SJCRH30 (cell line): ENCODE measurements around the gene MOB1A. TPM values are rescaled to one million over a fixed set of nuclear protein-coding genes. Genes with fewer than 3 reads are reported as not detected.
"Not testable (repeated sequence)": the region's sequence is repeated elsewhere in the genome, so short reads cannot be mapped to it uniquely, and the experiment has no call there.

Experiments used
- DNase-seq, 2 experiments: peaks; one replicate each; pipeline ENCODE4 v3.0.0-alpha.2; 2015 to 2020
- H3K27ac ChIP-seq: fragments of 250-450 bp; sonication (Bioruptor Pico); 2 replicates; pipeline ENCODE4 v1.5.1; 2020; ENCODE audit warnings: mild to moderate bottlenecking, moderate library complexity
- H3K27me3 ChIP-seq: fragments of 250-450 bp; sonication (Bioruptor Pico); 2 replicates; pipeline ENCODE4 v1.5.1; 2020; ENCODE audit warnings: mild to moderate bottlenecking, moderate library complexity
- H3K36me3 ChIP-seq: fragments of 250-450 bp; sonication (Bioruptor Pico); 2 replicates; pipeline ENCODE4 v1.5.1; 2020; ENCODE audit warnings: mild to moderate bottlenecking, moderate library complexity
- H3K4me1 ChIP-seq: fragments of 250-450 bp; sonication (Bioruptor Pico); 2 replicates; pipeline ENCODE4 v1.5.1; 2020; ENCODE audit warnings: mild to moderate bottlenecking, moderate library complexity
- H3K4me3 ChIP-seq: fragments of 250-450 bp; sonication (Bioruptor Pico); 2 replicates; pipeline ENCODE4 v1.5.1; 2020; ENCODE audit warnings: mild to moderate bottlenecking, moderate library complexity
- H3K9me3 ChIP-seq: fragments of 250-450 bp; sonication (Bioruptor Pico); replicated peaks from 2 replicates; pipeline ENCODE4 v1.5.1; 2020; ENCODE audit warnings: mild to moderate bottlenecking, moderate library complexity
- total RNA-seq: library from RNA; depleted of rRNA; stranded (reverse); fragments of >200 nt; shearing (Covaris generic); gene quantifications from 2 replicates; pipeline ENCODE4 v1.2.3, GENCODE V29; 2014

MOB1A gene
- total RNA-seq, 1 experiment from 2014 or later, result 175 TPM

DNA sequence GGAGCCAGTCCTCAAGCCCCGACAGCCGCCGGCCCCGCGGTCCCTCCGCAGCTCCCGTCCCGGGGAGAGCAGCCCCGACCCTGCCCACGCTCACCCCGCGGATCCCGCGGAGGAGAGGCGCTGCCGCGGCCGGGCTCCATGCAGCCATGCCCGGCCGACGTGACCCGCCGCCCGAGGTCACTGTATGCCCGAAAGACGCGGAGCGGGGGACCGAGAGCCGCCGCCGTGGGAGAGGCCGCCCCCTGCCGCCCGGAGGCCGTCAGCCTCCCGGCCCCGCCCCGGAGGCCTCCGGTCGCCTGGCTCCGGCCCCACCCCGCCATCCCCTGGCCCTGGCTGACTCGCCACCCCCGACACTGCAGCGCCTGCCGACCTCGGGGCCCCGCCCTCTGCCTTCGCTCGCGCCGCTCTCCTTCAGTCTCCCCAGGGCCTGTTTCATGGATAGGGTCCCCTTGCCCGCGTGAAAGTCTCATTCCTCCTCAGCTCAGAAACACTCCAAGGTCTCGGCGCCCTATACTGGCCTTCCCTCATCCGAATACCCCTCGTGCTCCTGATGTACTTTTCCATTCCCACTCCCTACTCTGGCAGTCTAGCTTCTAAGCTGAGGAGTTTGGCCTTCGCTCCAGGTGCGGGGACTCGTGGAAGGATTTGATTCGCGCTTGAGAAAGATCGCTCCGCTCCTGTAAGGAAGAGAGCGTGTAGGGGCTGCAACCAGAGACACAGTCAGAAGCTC, 30.8 kb downstream of the MOB1A start, which contains the start of gene BOLA3:
Gene BOLA3, minus strand, starts transcription at position 186 of the 730 bp plus-strand sequence. Its CDS starts 38 bp downstream, at position 148.
- Histone ChIP-seq H3K36me3 (peaks cover 13% of the 10 kb centered on the region), H3K27me3 (no peaks in the 10 kb centered on the region), H3K27ac (peak within 1 kb of the TSS; percentile 49), H3K4me1 (no peaks in the 10 kb centered on the region), H3K4me3 (peak within 1 kb of the TSS; percentile 84), H3K9me3 (no peaks in the 10 kb centered on the region)
- DNase-seq, result peak; percentile 91 to 93

DNA sequence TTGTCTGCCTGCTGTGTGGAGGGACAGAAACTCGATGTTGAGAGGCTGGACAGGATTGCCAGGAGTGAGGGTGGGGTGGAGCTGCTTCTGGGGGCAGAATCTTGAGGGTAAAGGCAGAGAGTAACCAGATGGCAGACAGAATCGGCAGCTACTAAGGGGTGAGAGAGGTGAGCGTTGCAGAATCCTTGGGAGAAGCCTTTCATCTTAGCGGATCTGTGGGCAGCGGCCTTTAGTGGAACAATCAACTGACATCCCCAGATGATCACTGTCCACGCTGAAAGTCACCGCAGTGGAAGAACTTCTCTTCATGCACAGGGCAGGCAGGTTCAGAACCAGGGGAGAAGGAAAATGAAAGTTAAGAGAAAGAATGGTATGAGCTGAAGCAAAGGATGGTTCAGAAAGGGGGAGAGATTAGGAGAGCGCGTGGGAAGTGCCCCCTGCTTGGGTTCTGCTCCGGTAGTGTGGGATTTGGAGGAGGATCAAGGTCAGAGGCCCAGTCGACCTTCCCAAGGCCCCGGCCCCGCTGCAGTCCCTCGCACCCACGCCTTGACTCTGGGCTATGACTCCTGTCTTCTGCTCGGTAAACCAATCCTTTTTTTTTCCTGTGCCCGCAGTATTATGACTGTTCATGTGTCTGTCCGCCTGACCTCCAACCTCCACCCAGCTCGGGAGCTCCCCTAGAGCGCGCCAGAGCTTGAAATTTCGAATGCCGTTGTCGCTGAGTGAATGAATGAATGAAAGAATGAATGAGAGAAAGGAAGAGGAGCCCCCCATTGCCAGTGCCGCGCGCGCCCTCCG, 31.6 kb downstream of the MOB1A start:
- no peaks in the 10 kb centered on the region for H3K9me3 ChIP-seq
- DNase-seq, result peak in 1 of 2 experiments; percentile 29
- peak overlapping the region; percentile 84 for H3K4me3 ChIP-seq
- H3K27ac ChIP-seq, result peak overlapping the region; percentile 49
- H3K36me3 ChIP-seq, result peaks cover 7% of the 10 kb centered on the region; the same call in 1 of the 2 replicates
- H3K4me1 ChIP-seq, result no peaks in the 10 kb centered on the region
- no peaks in the 10 kb centered on the region for H3K27me3 ChIP-seq

DNA sequence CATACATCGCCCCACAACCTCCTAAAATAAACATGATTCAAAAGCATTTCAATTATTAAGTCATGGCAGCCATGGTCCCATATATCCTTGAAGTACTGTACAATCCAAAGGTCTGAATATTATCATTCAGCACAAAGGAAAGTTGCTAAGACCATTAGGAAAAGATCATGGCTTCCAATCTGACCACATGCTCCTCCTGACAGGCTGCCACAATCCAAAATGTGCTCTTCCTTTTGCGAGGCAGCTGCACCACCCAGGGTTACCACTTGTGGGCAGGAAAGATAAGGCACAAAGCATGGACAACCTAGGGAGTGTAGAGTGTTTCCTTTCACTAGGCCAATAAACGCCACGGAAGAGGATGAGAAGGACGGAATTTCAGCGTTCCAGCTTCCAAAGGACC, 36.3 kb downstream of the MOB1A start:
- H3K9me3 ChIP-seq, result no peaks in the 10 kb centered on the region
- no peak overlapping the region for H3K27ac ChIP-seq
- no peaks in the 10 kb centered on the region for H3K4me1 ChIP-seq
- H3K36me3 ChIP-seq, result no peaks in the 10 kb centered on the region
- DNase-seq, result peak in 1 of 2 experiments; percentile 47
- no peak overlapping the region for H3K4me3 ChIP-seq
- H3K27me3 ChIP-seq, result no peaks in the 10 kb centered on the region

DNA sequence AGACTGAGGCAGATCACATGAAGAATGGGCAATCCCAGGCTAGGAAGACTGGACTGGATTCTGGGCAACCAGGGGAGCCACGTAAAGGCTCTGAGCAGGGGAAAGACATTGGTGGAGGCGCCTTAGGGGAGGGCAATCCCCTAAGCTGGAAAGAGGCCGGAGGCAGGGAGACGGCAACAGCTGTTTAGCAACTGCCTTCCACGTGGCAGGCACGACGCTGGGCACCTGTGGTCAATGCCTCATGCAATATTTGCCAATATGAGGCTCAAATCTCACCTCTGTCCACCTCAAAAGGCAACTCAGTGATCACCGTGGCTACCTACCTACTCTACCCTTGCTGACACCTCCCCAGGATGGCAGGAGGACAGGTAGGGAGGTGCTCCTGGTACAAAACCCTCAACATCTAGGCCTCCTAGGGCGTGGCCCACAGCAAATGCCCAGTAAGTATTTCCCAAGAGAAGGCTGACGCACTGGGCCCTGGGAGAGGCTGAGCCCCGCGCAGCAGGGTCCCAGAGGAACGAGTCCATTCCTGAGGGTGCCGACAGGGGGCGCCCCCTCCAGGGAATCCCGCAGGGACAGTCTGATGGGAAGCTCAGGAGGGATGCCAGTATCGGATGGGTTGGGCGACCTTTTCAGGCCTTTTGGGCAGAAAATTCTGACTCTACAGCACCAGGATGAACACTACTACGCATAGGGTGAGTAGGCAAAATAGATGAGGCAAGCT, 39.9 kb downstream of the MOB1A start:
- Histone ChIP-seq H3K4me3 (no peak overlapping the region), H3K27me3 (no peaks in the 10 kb centered on the region), H3K4me1 (no peaks in the 10 kb centered on the region), H3K36me3 (no peaks in the 10 kb centered on the region; the same call in 1 of the 2 replicates), H3K9me3 (no peaks in the 10 kb centered on the region), H3K27ac (no peak overlapping the region)
- DNase-seq, result no peak

DNA sequence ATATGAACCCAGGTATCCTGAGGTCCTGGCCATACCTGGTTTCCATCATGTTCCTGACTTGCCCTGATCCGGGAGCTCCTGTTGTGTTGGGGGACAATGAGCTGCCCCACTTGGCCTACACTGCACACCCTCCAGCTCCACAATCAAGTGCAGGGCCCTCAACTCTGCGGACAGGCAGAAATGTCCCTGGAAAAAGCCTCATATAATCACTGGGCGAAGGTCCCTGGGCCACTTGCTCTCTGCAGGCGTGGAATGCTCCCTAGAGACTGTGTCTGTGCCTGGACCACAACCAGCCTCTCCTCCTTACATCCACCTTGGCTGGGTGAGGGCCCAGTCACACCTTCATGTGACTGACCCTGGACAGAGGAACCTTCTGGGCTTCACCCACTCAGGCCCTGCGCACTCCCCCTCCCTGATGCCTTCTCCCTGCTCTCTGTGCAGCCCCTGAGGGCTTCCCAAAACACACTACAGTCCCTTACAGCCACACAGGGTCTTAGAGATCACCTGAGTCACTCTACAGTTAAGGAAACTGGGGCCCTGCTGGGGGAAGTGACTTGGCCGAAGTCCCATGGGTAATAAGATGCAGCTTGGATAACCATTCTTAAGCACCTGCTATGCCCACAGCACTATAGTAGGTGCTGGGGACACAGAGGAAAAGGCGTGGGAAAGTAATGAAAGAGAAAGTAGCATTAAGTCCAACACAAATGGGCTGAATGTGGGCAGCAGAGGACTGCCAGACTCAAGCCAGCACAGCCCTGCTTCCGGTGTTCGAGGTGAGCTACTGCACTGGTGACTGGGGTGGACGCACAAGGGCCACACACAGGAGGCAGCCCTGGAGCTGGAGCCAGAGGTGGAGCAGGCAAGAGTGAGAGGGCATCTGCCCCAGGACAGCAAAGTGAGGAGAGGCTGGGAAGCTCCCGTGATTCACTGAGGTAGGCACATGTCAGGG, 40.8 kb downstream of the MOB1A start:
- H3K4me1 ChIP-seq, result no peaks in the 10 kb centered on the region
- H3K27me3 ChIP-seq, result no peaks in the 10 kb centered on the region
- DNase-seq, result no peak
- H3K4me3 ChIP-seq, result no peak overlapping the region
- no peak overlapping the region for H3K27ac ChIP-seq
- H3K36me3 ChIP-seq, result no peaks in the 10 kb centered on the region; the same call in 1 of the 2 replicates
- H3K9me3 ChIP-seq, result no peaks in the 10 kb centered on the region

DNA sequence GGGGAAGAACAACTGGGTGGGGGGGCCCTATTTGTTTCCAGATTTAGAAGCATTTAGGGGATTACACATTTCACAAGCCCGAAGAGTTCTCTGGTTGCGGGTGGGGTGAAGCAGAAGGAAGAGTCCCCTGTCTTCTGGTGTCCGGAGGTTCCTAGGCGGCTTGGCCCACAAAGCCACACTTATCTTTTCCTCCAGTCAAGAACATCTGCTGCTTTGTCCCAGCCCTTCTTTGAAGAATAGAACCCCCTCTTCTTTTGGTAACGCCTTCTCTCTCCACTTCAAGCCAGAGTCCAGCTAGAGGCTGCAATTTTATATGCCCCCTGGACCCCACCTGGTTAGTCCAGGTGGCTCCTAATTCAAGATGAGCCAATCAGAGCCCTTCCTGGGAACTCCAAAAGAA, 46.8 kb downstream of the MOB1A start:
- no peak overlapping the region for H3K27ac ChIP-seq
- no peaks in the 10 kb centered on the region for H3K9me3 ChIP-seq
- H3K36me3 ChIP-seq, result no peaks in the 10 kb centered on the region; the same call in 1 of the 2 replicates
- DNase-seq, result no peak
- no peaks in the 10 kb centered on the region for H3K4me1 ChIP-seq
- H3K27me3 ChIP-seq, result peaks cover 6% of the 10 kb centered on the region
- no peak overlapping the region for H3K4me3 ChIP-seq

GRCh38 chr2:74130211-74130995, 48.3 kb downstream of the MOB1A start:
- no peaks in the 10 kb centered on the region for H3K9me3 ChIP-seq
- DNase-seq, result no peak

DNA sequence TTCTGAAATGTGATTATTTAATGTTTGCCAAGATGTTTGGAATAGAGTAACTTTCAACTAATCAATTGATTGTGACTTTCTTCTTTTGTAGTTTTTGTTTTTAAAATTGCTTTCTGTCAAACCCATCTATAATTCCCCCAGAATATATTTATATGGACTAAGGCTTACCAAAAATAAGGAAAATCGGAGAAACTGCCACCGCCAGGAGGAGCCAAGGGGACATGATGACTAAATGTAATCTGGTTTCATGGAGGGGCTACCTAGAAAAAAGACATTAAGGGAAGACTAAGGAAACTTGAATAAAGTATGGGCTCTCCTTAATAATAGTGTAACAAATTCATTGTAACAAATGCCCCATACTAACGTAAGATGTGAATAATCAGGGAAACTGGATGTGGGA, 50.5 kb downstream of the MOB1A start:
- Histone ChIP-seq H3K4me1 (no peaks in the 10 kb centered on the region), H3K36me3 (no peaks in the 10 kb centered on the region), H3K9me3 (0 out of 2 replicates have a peak, but pooled peaks cover 3% of the 10 kb centered on the region), H3K4me3 (no peak overlapping the region), H3K27ac (no peak overlapping the region), H3K27me3 (peaks cover 8% of the 10 kb centered on the region)
- no peak for DNase-seq

More at GRCh38 chr2:74130211-74130995, 48.3 kb downstream of the MOB1A start:
- Histone ChIP-seq H3K27ac (no peak overlapping the region), H3K4me3 (no peak overlapping the region), H3K27me3 (peaks cover 8% of the 10 kb centered on the region), H3K36me3 (no peaks in the 10 kb centered on the region; the same call in 1 of the 2 replicates), H3K4me1 (no peaks in the 10 kb centered on the region)

- not testable (repeated sequence) for H3K27ac ChIP-seq, H3K4me1 ChIP-seq
Measured at GRCh38 chr2:74123955-74124354, 54.7 kb downstream of the MOB1A start.

DNA sequence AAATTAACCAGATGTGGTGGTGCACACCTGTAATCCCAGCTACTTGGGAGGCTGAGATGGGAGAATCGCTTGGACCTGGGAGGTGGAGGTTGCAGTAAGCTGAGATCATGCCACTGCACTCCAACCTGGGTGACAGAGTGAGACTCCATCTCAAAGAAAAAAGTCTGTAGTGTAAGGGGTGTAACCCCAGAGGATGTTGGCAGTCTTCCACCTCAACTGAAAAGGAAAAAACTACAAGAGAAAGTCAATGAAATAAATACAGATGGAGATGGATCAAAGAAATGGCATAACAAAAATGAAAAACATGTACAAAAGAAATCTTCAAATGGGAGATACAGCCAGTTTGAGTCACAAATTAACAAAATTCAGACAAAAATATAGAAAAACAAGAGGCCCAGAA, 56.8 kb downstream of the MOB1A start:
- not testable (repeated sequence) for H3K9me3 ChIP-seq, H3K4me3 ChIP-seq, DNase-seq, H3K4me1 ChIP-seq, H3K36me3 ChIP-seq, H3K27me3 ChIP-seq, H3K27ac ChIP-seq

More at GRCh38 chr2:74123955-74124354, 54.7 kb downstream of the MOB1A start:
- not testable (repeated sequence) for H3K4me3 ChIP-seq, H3K9me3 ChIP-seq, H3K36me3 ChIP-seq, DNase-seq, H3K27me3 ChIP-seq

DNA sequence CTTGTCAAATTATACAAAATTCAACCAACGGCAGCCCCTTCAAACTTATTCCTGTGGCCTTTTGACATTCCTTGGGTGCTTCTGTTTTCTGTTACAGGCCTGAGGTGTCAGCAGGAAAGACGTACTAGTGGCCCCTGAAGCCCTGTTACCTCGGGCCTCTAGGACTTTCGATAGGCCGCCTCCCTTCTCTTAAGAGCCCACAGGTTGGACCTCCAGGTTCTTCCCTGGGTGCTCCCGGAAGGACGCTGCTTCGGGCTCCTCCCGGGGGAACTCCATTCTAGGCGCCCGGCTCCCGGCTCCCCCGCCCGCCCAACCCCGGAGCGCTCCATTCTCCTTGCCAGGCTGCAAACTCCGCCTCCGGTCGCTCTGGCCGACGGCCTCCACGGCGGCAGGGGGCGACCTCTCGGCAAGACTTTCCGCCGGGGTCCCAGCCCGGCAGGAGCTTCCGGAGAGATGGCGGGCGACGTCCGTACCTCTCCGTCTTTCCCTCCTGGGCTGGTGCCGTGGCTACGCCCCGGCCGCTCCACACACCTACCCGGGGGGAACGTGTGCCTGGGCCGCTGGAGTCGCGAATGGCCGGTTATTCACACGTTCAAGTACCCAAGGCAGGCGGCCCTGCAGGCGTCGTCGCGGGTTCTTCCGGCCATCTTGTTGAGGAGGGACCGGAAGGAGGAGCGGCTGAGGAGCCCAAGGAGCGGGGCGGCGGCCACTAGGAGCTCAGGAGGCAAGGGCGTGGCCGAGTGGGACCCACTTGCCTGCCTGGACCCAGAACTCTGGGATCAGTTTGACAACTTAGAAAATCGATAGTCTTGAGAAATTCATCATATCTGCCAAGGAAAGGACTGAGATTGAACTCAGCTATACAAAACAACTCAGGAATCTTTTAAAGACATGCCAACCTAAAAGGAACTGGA, 58.5 kb downstream of the MOB1A start:
- DNase-seq, result peak; percentile 59

DNA sequence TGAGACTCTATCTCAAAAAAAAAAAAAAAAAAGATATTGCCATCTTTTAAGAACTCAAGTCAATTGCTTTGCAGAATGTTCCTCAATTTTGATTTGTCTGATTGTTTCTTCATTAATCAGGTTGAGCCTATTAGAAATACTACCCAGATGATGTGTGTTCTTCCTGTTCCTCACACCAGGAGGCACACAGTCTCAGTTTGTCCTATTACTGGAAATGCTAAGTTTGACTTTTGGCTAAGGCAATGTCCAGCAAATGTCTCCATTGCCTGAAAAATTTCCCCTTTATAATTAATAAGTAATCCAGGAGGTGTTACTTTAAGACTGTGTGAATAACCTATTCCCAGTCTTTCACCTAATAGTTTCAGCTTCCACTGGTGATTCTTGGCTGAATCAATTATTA, 59.3 kb downstream of the MOB1A start:
- no peak for DNase-seq
- no peaks in the 10 kb centered on the region for H3K36me3 ChIP-seq
- H3K27ac ChIP-seq, result no peak overlapping the region
- no peaks in the 10 kb centered on the region for H3K27me3 ChIP-seq
- peak overlapping the region; percentile 62; the same call in 1 of the 2 replicates for H3K4me3 ChIP-seq
- no peaks in the 10 kb centered on the region for H3K4me1 ChIP-seq
- H3K9me3 ChIP-seq, result 0 out of 2 replicates have a peak, but pooled peaks cover 7% of the 10 kb centered on the region

More for the DNA sequence above, 58.5 kb downstream of the MOB1A start:
- Histone ChIP-seq H3K4me3 (peak overlapping the region; percentile 62), H3K9me3 (0 out of 2 replicates have a peak, but pooled peaks cover 7% of the 10 kb centered on the region), H3K27me3 (no peaks in the 10 kb centered on the region), H3K36me3 (no peaks in the 10 kb centered on the region), H3K27ac (peak overlapping the region; percentile 70), H3K4me1 (no peaks in the 10 kb centered on the region)
